Inflammatory macrophage (primary cell): ENCODE results near the gene PON1.

Experiments
- DNase-seq, 2 donors: peaks; one replicate each; pipeline ENCODE4 v3.0.0-alpha.2; 2020 to 2022

The PON1 gene

DNA sequence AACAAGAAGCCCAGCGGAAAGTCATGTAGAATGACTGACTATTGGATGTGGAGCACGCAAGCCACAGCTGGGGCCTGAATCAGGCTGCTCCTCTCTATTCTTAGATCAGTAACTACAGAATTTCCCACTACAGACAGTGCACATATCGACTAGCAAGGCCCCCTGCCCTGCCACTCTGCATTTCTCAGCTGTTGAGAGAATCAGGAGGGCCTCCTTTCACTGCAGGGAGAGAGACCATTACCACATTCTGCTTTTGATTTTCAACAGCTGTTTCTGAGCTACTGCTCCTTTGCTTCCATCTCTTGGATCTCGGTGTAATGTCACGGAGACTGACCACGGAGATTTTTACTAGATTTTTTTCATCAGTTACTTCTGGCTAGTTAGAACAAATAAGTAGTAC lies 73.8 kb downstream of the PON1 start:
- DNase-seq: no peak
